Measurements from ENCODE around the gene CLEC9A. TPM values are rescaled to one million over a fixed set of nuclear protein-coding genes. Genes with fewer than 3 reads are reported as not detected.

Gene CLEC9A
- total and polyA plus RNA-seq, 2 of the 8 experiments (the other 6 are each of a cell fraction or from before 2014, with no cell fraction given) = not detected

DNA sequence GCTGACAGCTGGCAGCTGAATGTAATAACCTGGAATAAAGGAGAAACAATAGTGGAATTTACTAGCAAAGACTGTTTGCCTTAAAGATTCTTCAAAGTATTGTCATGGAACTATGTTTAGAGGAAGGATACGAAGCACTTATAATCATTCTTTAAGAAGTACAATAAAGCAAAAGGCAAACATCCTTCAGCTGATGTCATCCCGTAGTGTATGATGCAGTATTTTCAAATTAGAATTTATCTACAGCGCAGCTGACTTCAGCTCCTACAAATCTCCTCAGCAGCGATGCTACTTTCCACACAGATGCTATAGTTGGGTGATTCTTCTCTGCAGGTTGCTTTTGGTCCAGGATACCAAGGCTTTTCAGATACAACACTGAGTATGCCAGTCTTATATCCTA lies 36.8 kb downstream of the CLEC9A start:
- H3K4ac ChIP-seq (replicated peaks; ENCODE audit: insufficient read length, low read depth, low read length) = no peak overlapping the region
- H2BK5ac ChIP-seq (ENCODE audit: low read depth, low read length) = no peak overlapping the region
- no peak overlapping the region for H3K56ac ChIP-seq (replicated peaks; ENCODE audit: insufficient read length, low read depth, low read length)
- H3K23me2 ChIP-seq (ENCODE audit: low read depth, low read length) = no peaks in the 10 kb centered on the region
- H3K4me3 ChIP-seq (ENCODE audit: extremely low read depth in 1 of 4, insufficient read depth in 2 of 4, low read depth in 3 of 4, low read length in 4 of 4) = no peak overlapping the region
- 94% methylated on average over 4 of the region's 4 CpGs; no CpG with 5 or more reads in 1 of the 2 experiments for WGBS, 2 experiments (ENCODE audit: extremely low coverage in 1 of 2, insufficient coverage in 1 of 2, insufficient read length in 1 of 2, insufficient replicate concordance in 2 of 2, low coverage in 1 of 2, low lambda C conversion rate in 2 of 2, missing lambda C conversion rate in 1 of 2)
- POLR2A ChIA-PET (ENCODE audit: partially characterized antibody) = no interaction called here
- H3K14ac ChIP-seq (ENCODE audit: insufficient read length) = no peak overlapping the region
- H3K4me1 ChIP-seq (replicated peaks in 1 of 4; ENCODE audit: control insufficient read depth in 3 of 4, insufficient read depth in 4 of 4, low read length in 3 of 4) = 0 out of 7 replicates have a peak, but pooled peaks cover 0 to 2% (median 0%) of the 10 kb centered on the region in 4 experiments
- no peak overlapping the region for H2BK120ac ChIP-seq (replicated peaks; ENCODE audit: low read depth, low read length)
- no peak overlapping the region for H2BK12ac ChIP-seq (ENCODE audit: low read depth, low read length)
- no peak overlapping the region for H2AK5ac ChIP-seq (ENCODE audit: low read depth, low read length)
- no peak overlapping the region for H3K4me2 ChIP-seq (ENCODE audit: insufficient read depth in 1 of 2, low read depth in 2 of 2, low read length in 2 of 2)
- no peaks in the 10 kb centered on the region for H3K27me3 ChIP-seq (replicated peaks in 1 of 4; ENCODE audit: control insufficient read depth in 3 of 4, extremely low read depth in 1 of 4, insufficient read depth in 3 of 4, low read length in 3 of 4)
- CTCF ChIA-PET (ENCODE audit: partially characterized antibody) = interaction anchor here (0.6 to 1.6 kb wide), 2 partner anchors 38 to 86 kb away, joined by 3 read pairs; no protein-coding TSS in a partner anchor
- no peak overlapping the region for H2AFZ ChIP-seq (ENCODE audit: low read length)
- H4K5ac ChIP-seq (ENCODE audit: insufficient read length, low read depth, low read length) = no peak overlapping the region
- no peaks in the 10 kb centered on the region for H4K20me1 ChIP-seq (replicated peaks in 1 of 2; ENCODE audit: control insufficient read depth in 1 of 2, insufficient read depth in 2 of 2, low read length in 2 of 2)
- no peak for FAIRE-seq
- H3K79me1 ChIP-seq (ENCODE audit: low read depth, low read length) = no peaks in the 10 kb centered on the region
- H2BK15ac ChIP-seq (ENCODE audit: low read length) = no peak overlapping the region
- DNase-seq (ENCODE audit: low read depth in 1 of 2, low spot score in 2 of 2) = no peak
- H3K9me3 ChIP-seq (ENCODE audit: insufficient read depth in 2 of 2, low read depth in 1 of 2, low read length in 1 of 2) = no peaks in the 10 kb centered on the region
- H3K36me3 ChIP-seq (ENCODE audit: control insufficient read depth in 2 of 4, insufficient read depth in 4 of 4, low read length in 3 of 4) = no peaks in the 10 kb centered on the region
- no peak overlapping the region for H3K23ac ChIP-seq (ENCODE audit: insufficient read length)
- H4K91ac ChIP-seq (replicated peaks; ENCODE audit: insufficient read length, low read length) = no peak overlapping the region
- no peaks in the 10 kb centered on the region for H3K79me2 ChIP-seq (ENCODE audit: control insufficient read depth in 1 of 2, insufficient read depth in 2 of 2, low read length in 2 of 2)
- no peak overlapping the region for H3K18ac ChIP-seq (ENCODE audit: extremely low read depth, low read length)
- H3K9ac ChIP-seq (replicated peaks in 1 of 4; ENCODE audit: extremely low read depth in 1 of 4, low read depth in 3 of 4, low read length in 3 of 4) = no peak overlapping the region
- H2BK20ac ChIP-seq (ENCODE audit: low read length) = no peak overlapping the region
- H4K8ac ChIP-seq (ENCODE audit: extremely low read depth, insufficient read depth, low read length) = no peak overlapping the region
- no peak overlapping the region for H3K27ac ChIP-seq (ENCODE audit: low read depth, low read length)
- no peak for TF ChIP-seq CHD1 (IDR thresholded peaks at IDR 0.05; ENCODE audit: low read depth, low read length)
- TF ChIP-seq JUN (IDR thresholded peaks at IDR 0.05; ENCODE audit: low read depth, low read length) = no peak
- no peak for TF ChIP-seq RXRA (IDR thresholded peaks at IDR 0.05; ENCODE audit: insufficient read depth, low read depth, low read length)
- TF ChIP-seq SP4 (IDR thresholded peaks at IDR 0.05; ENCODE audit: low read length) = no peak
- TF ChIP-seq SP1 (IDR thresholded peaks at IDR 0.05; ENCODE audit: low read depth, low read length) = no peak
- no peak for TF ChIP-seq POU5F1 (IDR thresholded peaks at IDR 0.05; ENCODE audit: low read depth, low read length)
